Natural killer cell (primary cell): ENCODE measurements around the gene ARHGEF37. TPM values are rescaled to one million over a fixed set of nuclear protein-coding genes. Genes with fewer than 3 reads are reported as not detected.

Experiments used
- ATAC-seq, 3 donors: fragments of 150-1000 bp in 2 of 3; fragments of 200-7000 bp in 1 of 3; cut with Tn5 transposase; 1 replicate in 1 of 3; 2 replicates in 2 of 3; pipeline ENCODE4 v1.10.0; 2021; ENCODE audit warnings: mild to moderate bottlenecking in 2 of 3, moderate library complexity in 2 of 3
- DNase-seq, 2 donors: peaks; one replicate each; pipeline versions ENCODE4 v3.0.0 to v3.0.0-alpha.2; 2013 to 2021; ENCODE audit warnings: mixed read lengths in 1 of 2
- H3K27ac ChIP-seq: one replicate; pipeline ENCODE4 v1.5.1; 2013; ENCODE audit warnings: mild to moderate bottlenecking, low read length
- H3K27me3 ChIP-seq: one replicate; pipeline ENCODE4 v1.6.1; 2013; ENCODE audit warnings: low read length; ENCODE audit not compliant: control insufficient read depth, insufficient read depth
- H3K36me3 ChIP-seq: one replicate; pipeline ENCODE4 v1.6.1; 2013; ENCODE audit warnings: low read length; ENCODE audit not compliant: control insufficient read depth, insufficient read depth
- H3K4me1 ChIP-seq: one replicate; pipeline ENCODE4 v1.6.1; 2013; ENCODE audit warnings: low read length; ENCODE audit not compliant: control insufficient read depth, insufficient read depth
- H3K4me3 ChIP-seq: one replicate; pipeline ENCODE4 v1.5.1; 2013; ENCODE audit warnings: low read length
- H3K9me3 ChIP-seq: one replicate; pipeline ENCODE4 v1.6.1; 2013; ENCODE audit warnings: low read length; ENCODE audit not compliant: control insufficient read depth, insufficient read depth
- H3K27ac Mint-ChIP-seq, 2 donors: one replicate each; pipeline ENCODE4 v1.8.0; 2022; ENCODE audit warnings: mild to moderate bottlenecking in 2 of 2, mixed read lengths in 2 of 2, moderate library complexity in 1 of 2
- H3K27me3 Mint-ChIP-seq, 2 donors: one replicate each; pipeline ENCODE4 v1.8.0; 2022; ENCODE audit warnings: low read depth in 2 of 2, mixed read lengths in 2 of 2
- H3K36me3 Mint-ChIP-seq: one replicate; pipeline ENCODE4 v1.8.0; 2022; ENCODE audit warnings: mixed read lengths
- H3K4me1 Mint-ChIP-seq, 2 donors: one replicate each; pipeline ENCODE4 v1.8.0; 2022; ENCODE audit warnings: mixed read lengths in 2 of 2
- H3K4me3 Mint-ChIP-seq: one replicate; pipeline ENCODE4 v1.8.0; 2022; ENCODE audit warnings: mild to moderate bottlenecking, moderate library complexity, mixed read lengths
- H3K9me3 Mint-ChIP-seq, 2 donors: one replicate each; pipeline ENCODE4 v1.8.0; 2022; ENCODE audit warnings: mixed read lengths in 2 of 2
- CTCF ChIP-seq: fragments of 200-600 bp; IDR thresholded peaks from one replicate; pipeline ENCODE4 v1.8.0; 2022; ENCODE audit warnings: antibody characterized with exemption
- WGBS: methylation state at CpG from one replicate; pipeline ENCODE4 v1.1.7; 2013; ENCODE audit warnings: missing lambda C conversion rate; ENCODE audit not compliant: insufficient coverage; 5-methylcytosine and 5-hydroxymethylcytosine counted together
- intact Hi-C: fragments of 100-400 bp; cut with micrococcal nuclease; formaldehyde crosslinking; loops from one replicate; pipeline ENCODE4 v1.14.2; 2022
- total RNA-seq, 4 donors: library from RNA; stranded (reverse); fragments of 120-200 nt in 1 of 4; gene quantifications; one replicate each; pipeline versions ENCODE4 v1.2.3 to v1.2.4, GENCODE V29; 2013 to 2022

ARHGEF37 gene
- total RNA-seq, 3 donors from 2014 or later (not counting 1 experiment from before 2014, with no cell fraction given) = 0.61 to 2.6 TPM; not detected in 1

DNA sequence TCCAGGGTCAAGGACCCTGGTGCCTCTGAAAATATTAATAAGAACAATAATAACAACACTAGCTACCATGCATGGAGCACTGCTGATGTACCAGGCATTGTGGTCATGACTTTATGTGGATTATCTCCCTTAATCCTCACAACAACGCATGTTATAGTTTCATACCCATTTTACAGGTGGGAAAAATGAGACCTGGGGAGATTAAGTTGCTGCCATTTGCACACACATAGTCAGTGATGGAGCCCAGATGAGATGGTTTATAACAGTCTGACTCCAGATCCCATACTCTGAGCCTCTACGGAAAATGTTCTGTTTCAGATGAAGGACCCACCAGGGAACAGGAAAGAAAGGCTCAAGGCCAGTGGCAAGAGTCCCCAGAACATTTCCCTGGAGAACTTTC is 100.6 kb downstream of the ARHGEF37 start:
- intact Hi-C loops = no loop called here
- H3K27ac ChIP-seq = no peak overlapping the region
- Mint-ChIP-seq H3K27ac (no peak overlapping the region), H3K9me3 (no peaks in the 10 kb centered on the region), H3K36me3 (no peaks in the 10 kb centered on the region), H3K4me3 (no peak overlapping the region), H3K4me1 (no peaks in the 10 kb centered on the region), H3K27me3 (peaks cover 16 to 51% of the 10 kb centered on the region in 2 donors)
- 93% methylated on average over 1 of the region's 2 CpGs for WGBS
- no peaks in the 10 kb centered on the region for H3K27me3 ChIP-seq
- no peak for ATAC-seq
- no peak overlapping the region for H3K4me3 ChIP-seq
- no peak for DNase-seq
- H3K4me1 ChIP-seq = peaks cover 26% of the 10 kb centered on the region
- TF ChIP-seq CTCF = no peak
- no peaks in the 10 kb centered on the region for H3K9me3 ChIP-seq
- H3K36me3 ChIP-seq = no peaks in the 10 kb centered on the region

DNA sequence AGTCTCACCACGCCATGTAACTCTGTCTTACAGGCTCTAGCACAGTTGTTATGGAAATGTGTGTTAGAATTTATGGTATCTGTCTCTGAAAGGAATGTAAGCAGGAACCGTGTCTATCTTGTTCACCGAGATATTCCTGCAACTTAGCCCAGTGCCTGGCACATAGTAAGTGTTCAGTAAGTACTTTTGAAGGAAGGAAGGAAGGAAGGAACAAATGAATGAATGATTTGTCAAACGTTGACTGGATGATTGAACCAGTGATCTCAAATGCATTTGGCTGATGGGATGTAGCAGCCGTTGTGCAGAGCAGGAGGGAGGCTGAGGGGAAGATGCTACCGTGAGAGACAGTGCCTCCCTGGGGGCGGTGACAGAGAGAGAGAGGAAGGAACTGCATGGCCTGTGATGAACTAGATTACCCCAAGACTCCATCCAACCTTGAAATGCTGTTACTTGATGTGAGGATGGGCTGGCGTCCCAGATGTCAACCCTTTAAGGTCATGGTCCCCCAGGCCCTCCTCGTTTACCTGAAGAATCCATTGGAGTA is 101.3 kb downstream of the ARHGEF37 start:
- no peaks in the 10 kb centered on the region for H3K4me1 Mint-ChIP-seq
- Histone ChIP-seq H3K4me1 (peaks cover 26% of the 10 kb centered on the region), H3K36me3 (no peaks in the 10 kb centered on the region), H3K27me3 (no peaks in the 10 kb centered on the region), H3K4me3 (no peak overlapping the region), H3K27ac (no peak overlapping the region), H3K9me3 (no peaks in the 10 kb centered on the region)
- no peak for TF ChIP-seq CTCF
- no peaks in the 10 kb centered on the region for H3K36me3 Mint-ChIP-seq
- intact Hi-C loops = no loop called here
- no peak for ATAC-seq
- no peak for DNase-seq
- H3K9me3 Mint-ChIP-seq = no peaks in the 10 kb centered on the region
- H3K27me3 Mint-ChIP-seq = peaks cover 19 to 55% of the 10 kb centered on the region in 2 donors
- no peak overlapping the region for H3K27ac Mint-ChIP-seq
- 62% methylated on average over 9 of the region's 9 CpGs for WGBS
- H3K4me3 Mint-ChIP-seq = no peak overlapping the region

- H3K9me3 Mint-ChIP-seq = no peaks in the 10 kb centered on the region
- H3K27me3 ChIP-seq = no peaks in the 10 kb centered on the region
- peaks cover 22 to 67% of the 10 kb centered on the region in 2 donors for H3K27me3 Mint-ChIP-seq
- H3K4me3 Mint-ChIP-seq = no peak overlapping the region
- no peak overlapping the region for H3K4me3 ChIP-seq
- H3K9me3 ChIP-seq = no peaks in the 10 kb centered on the region
- DNase-seq (no peak), ATAC-seq (no peak)
- no peak overlapping the region for H3K27ac ChIP-seq
- H3K27ac Mint-ChIP-seq = no peak overlapping the region
- no peak for TF ChIP-seq CTCF
- no peaks in the 10 kb centered on the region for H3K36me3 Mint-ChIP-seq
- intact Hi-C loops = no loop called here
- H3K4me1 Mint-ChIP-seq = no peaks in the 10 kb centered on the region
- H3K4me1 ChIP-seq = peaks cover 26% of the 10 kb centered on the region
- no peaks in the 10 kb centered on the region for H3K36me3 ChIP-seq
- 94% methylated on average over 6 of the region's 6 CpGs for WGBS
Measured at GRCh38 chr5:149683964-149684363, 102.7 kb downstream of the ARHGEF37 start.

DNA sequence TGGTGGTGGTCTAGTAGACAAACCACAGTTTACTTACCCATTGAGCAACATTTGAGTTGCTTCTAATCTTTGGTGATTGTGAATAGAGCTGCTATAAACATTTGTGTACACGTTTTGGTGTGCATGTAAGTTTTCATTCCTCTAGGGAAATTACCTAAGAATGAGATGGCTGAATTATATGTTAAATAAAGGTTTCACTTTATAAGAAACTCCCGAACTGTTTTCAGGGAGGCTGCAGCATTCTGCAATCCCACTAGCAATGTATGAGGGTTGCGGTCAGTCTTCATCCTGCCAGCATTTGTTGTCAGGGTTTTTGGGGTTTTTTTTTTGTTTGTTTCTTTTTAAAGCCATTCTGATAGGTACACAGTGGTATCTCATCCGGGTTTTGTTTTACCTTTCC is 103.1 kb downstream of the ARHGEF37 start:
- Mint-ChIP-seq H3K4me3 (no peak overlapping the region), H3K9me3 (no peaks in the 10 kb centered on the region), H3K27ac (no peak overlapping the region), H3K36me3 (no peaks in the 10 kb centered on the region), H3K4me1 (no peaks in the 10 kb centered on the region), H3K27me3 (peaks cover 25 to 67% of the 10 kb centered on the region in 2 donors)
- Histone ChIP-seq H3K27me3 (no peaks in the 10 kb centered on the region), H3K4me1 (peaks cover 26% of the 10 kb centered on the region), H3K4me3 (no peak overlapping the region), H3K9me3 (no peaks in the 10 kb centered on the region), H3K27ac (no peak overlapping the region), H3K36me3 (no peaks in the 10 kb centered on the region)
- TF ChIP-seq CTCF = no peak
- ATAC-seq (no peak), DNase-seq (no peak)
- intact Hi-C loops = no loop called here
- WGBS = 76% methylated on average over 4 of the region's 4 CpGs
